GM12878 (cell line): ENCODE data around the gene ZNF32. TPM values are rescaled to one million over a fixed set of nuclear protein-coding genes. Genes with fewer than 3 reads are reported as not detected.

Experiments used
- ATAC-seq: fragments of 200-7000 bp; cut with Tn5 transposase; 3 replicates; pipeline ENCODE4 v1.9.1; 2020; ENCODE audit warnings: mild to moderate bottlenecking, moderate library complexity
- BruUV-seq: library from RNA; stranded (reverse); fragments of 400-500 nt; replicated peaks from 2 replicates; lab custom pipeline; 2021; lab: Mats Ljungman, UMichigan
- CTCF ChIA-PET: fragments of 300-600 bp; sonication (Branson Sonifier 250); formaldehyde crosslinking; extraction: SDS; loops from one replicate; lab custom pipeline; 2021; ENCODE audit warnings: inconsistent platforms; lab: Yijun Ruan, JAX
- POLR2A ChIA-PET: fragments of 350-600 bp; formaldehyde crosslinking; extraction: SDS; loops from one replicate; lab custom pipeline; 2021; ENCODE audit warnings: inconsistent platforms; lab: Charles Lee
- RAD21 ChIA-PET: fragments of 300-600 bp; sonication (Branson Sonifier 250); formaldehyde crosslinking; loops from one replicate; lab custom pipeline; 2023; ENCODE audit warnings: antibody characterized with exemption; ENCODE audit not compliant: unreplicated experiment; lab: Charles Lee
- SMC1A ChIA-PET: fragments of 300-600 bp; sonication (Branson Sonifier 250); formaldehyde crosslinking; loops from one replicate; lab custom pipeline; 2023; ENCODE audit not compliant: unreplicated experiment, uncharacterized antibody; lab: Charles Lee
- DNase-seq: peaks from one replicate; pipeline ENCODE4 v3.0.0-alpha.2; 2011; ENCODE audit warnings: low read depth, low spot score
- FAIRE-seq: peaks from 3 replicates; lab custom pipeline; 2011; peaks lifted over from hg19 to GRCh38; lab: Jason Lieb, UNC
- H2AFZ ChIP-seq: 2 replicates; pipeline ENCODE4 v1.6.0; 2011; ENCODE audit warnings: low read depth, low read length, control low read depth; ENCODE audit not compliant: control insufficient read depth
- H3K27ac ChIP-seq: 2 replicates; pipeline ENCODE4 v1.5.1; 2011; ENCODE audit warnings: control low read depth; ENCODE audit not compliant: control insufficient read depth, insufficient read depth
- H3K27me3 ChIP-seq, 2 experiments: replicated peaks in 1 of 2; 2 replicates each; pipeline versions ENCODE4 v1.6.0 to v1.6.1; 2011; ENCODE audit warnings: low read length in 1 of 2; ENCODE audit not compliant: control insufficient read depth in 2 of 2, insufficient read depth in 2 of 2
- H3K36me3 ChIP-seq, 2 experiments: 2 replicates each; pipeline ENCODE4 v1.5.1; 2011; ENCODE audit warnings: low read length in 1 of 2; ENCODE audit not compliant: control insufficient read depth in 2 of 2, insufficient read depth in 2 of 2
- H3K4me1 ChIP-seq: 2 replicates; pipeline ENCODE4 v1.6.1; 2011; ENCODE audit warnings: mild to moderate bottlenecking, low read length, moderate library complexity, mixed read lengths; ENCODE audit not compliant: control insufficient read depth, insufficient read depth
- H3K4me2 ChIP-seq: 2 replicates; pipeline ENCODE4 v1.6.0; 2011; ENCODE audit warnings: control low read depth; ENCODE audit not compliant: control insufficient read depth, insufficient read depth
- H3K4me3 ChIP-seq: fragments of 200-600 bp; sonication (generic); 2 replicates; pipeline ENCODE4 v1.5.1; 2016
- H3K79me2 ChIP-seq: 2 replicates; pipeline ENCODE4 v1.6.0; 2011; ENCODE audit warnings: low read length; ENCODE audit not compliant: control insufficient read depth, insufficient read depth
- H3K9ac ChIP-seq: 2 replicates; pipeline ENCODE4 v1.8.0; 2011; ENCODE audit warnings: low read length, control low read depth, mixed read lengths; ENCODE audit not compliant: control insufficient read depth, insufficient read depth
- H3K9me3 ChIP-seq: replicated peaks from 3 replicates; pipeline ENCODE4 v1.5.1; 2011; ENCODE audit warnings: mild to moderate bottlenecking, low read length; ENCODE audit not compliant: control insufficient read depth, insufficient read depth
- H4K20me1 ChIP-seq: 2 replicates; pipeline ENCODE4 v1.6.0; 2011; ENCODE audit not compliant: control insufficient read depth, insufficient read depth
- ATF3 ChIP-seq: IDR thresholded peaks from 2 replicates; pipeline ENCODE4 v1.6.1; 2011; ENCODE audit warnings: low read depth, mild to moderate bottlenecking, low read length, moderate library complexity, borderline replicate concordance; ENCODE audit errors: extremely low read depth
- BMI1 ChIP-seq: fragments of 450-650 bp; IDR thresholded peaks from 2 replicates; pipeline ENCODE4 v1.6.1; 2016; ENCODE audit warnings: mild to moderate bottlenecking, moderate library complexity, borderline replicate concordance
- CHD4 ChIP-seq: fragments of 200-600 bp; sonication (generic); IDR thresholded peaks from 2 replicates; pipeline ENCODE4 v1.6.1; 2016; ENCODE audit warnings: mild to moderate bottlenecking
- CTCF ChIP-seq, 3 experiments: IDR thresholded peaks in 2 of 3; conservative IDR thresholded peaks in 1 of 3; 2 replicates each; pipeline ENCODE4 v1.5.1; 2011; ENCODE audit warnings: low read depth in 3 of 3, low read length in 3 of 3, mild to moderate bottlenecking in 3 of 3, control low read depth in 2 of 3, moderate library complexity in 2 of 3, inconsistent platforms in 1 of 3, mixed read lengths in 1 of 3; ENCODE audit not compliant: control insufficient read depth in 2 of 3, insufficient read depth in 1 of 3; ENCODE audit errors: extremely low read depth in 1 of 3
- IKZF1 ChIP-seq: fragments of 450-650 bp; conservative IDR thresholded peaks from 2 replicates; pipeline ENCODE4 v1.6.1; 2017; ENCODE audit warnings: antibody characterized with exemption, mild to moderate bottlenecking
- IRF3 ChIP-seq: fragments of 450-650 bp; IDR thresholded peaks from 2 replicates; pipeline ENCODE4 v1.6.1; 2014; ENCODE audit warnings: mild to moderate bottlenecking
- RAD21 ChIP-seq: IDR thresholded peaks from 2 replicates; pipeline ENCODE4 v1.6.1; 2011; ENCODE audit warnings: mild to moderate bottlenecking, low read depth, low read length, moderate library complexity; ENCODE audit not compliant: insufficient read depth
- ZNF24 ChIP-seq: fragments of 450-650 bp; IDR thresholded peaks from 2 replicates; pipeline ENCODE4 v1.6.1; 2017; ENCODE audit warnings: antibody characterized with exemption, mild to moderate bottlenecking
- WGBS: methylation state at CpG from one replicate; pipeline ENCODE4 v1.1.6; 2016; ENCODE audit warnings: low lambda C conversion rate; ENCODE audit not compliant: insufficient replicate concordance, insufficient coverage; ENCODE audit errors: missing lambda C conversion rate; 5-methylcytosine and 5-hydroxymethylcytosine counted together
- in situ Hi-C: fragments of 300-500 bp; cut with MboI; formaldehyde crosslinking; loops from 9 replicates; pipeline ENCODE4 v1.14.3; 2018; ENCODE audit warnings: mixed read lengths
- intact Hi-C: fragments of 100-400 bp; cut with micrococcal nuclease; formaldehyde crosslinking; loops from one replicate; pipeline ENCODE4 v1.14.2; 2022; ENCODE audit not compliant: unreplicated experiment
- polyA plus RNA-seq, 11 experiments: library from polyadenylated mRNA; depleted of rRNA in 4 of 11; unstranded in 6 of 11; stranded (reverse) in 5 of 11; fragments of >200 nt; fragmentation: Nextera tagmentation in 4 of 11; fragmentation: Illumina TruSeq in 1 of 11; extraction: Ambion mirVana in 4 of 11; extraction: Trizol in 1 of 11; gene quantifications; 1 replicate in 1 of 11; 2 replicates in 10 of 11; pipeline versions ENCODE4 v1.2.1 to v1.2.3, GENCODE V29; 2011 to 2016; ENCODE audit warnings: inconsistent platforms in 2 of 11, missing spikeins in 2 of 11, low read depth in 1 of 11
- total RNA-seq, 4 experiments: library from RNA; depleted of rRNA in 3 of 4; stranded (reverse); fragments of >200 nt in 3 of 4; fragmentation: Illumina TruSeq in 1 of 4; extraction: Trizol in 1 of 4; gene quantifications; 2 replicates each; pipeline versions ENCODE4 v1.2.1 to v1.2.3, GENCODE V29; 2013 to 2021

Gene ZNF32
- total and polyA plus RNA-seq, 10 of the 15 experiments (the other 5 are each of a cell fraction or from before 2014, with no cell fraction given) = 1.9 to 23.0 (median 3.4) TPM

GRCh38 chr10:43684292-43684559 lies 35.5 kb upstream of the ZNF32 start:
- SMC1A ChIA-PET = no interaction called here

GRCh38 chr10:43683451-43684291 lies 35.0 kb upstream of the ZNF32 start:
- ChIA-PET SMC1A (interaction anchor here (0.5 to 1.2 kb wide), 3 partner anchors 10 to 501 kb away, joined by 3 read pairs; no protein-coding TSS in a partner anchor), POLR2A (no interaction called here), CTCF (interaction anchor here (0.6 to 2.1 kb wide), 10 partner anchors 10 to 1177 kb away, joined by 3 to 19 read pairs (median 3); no protein-coding TSS in a partner anchor), RAD21 (interaction anchor here (1.7 kb wide), 1 partner anchor 11 kb away, joined by 6 read pairs; no protein-coding TSS in a partner anchor)
- H3K9me3 ChIP-seq = no peaks in the 10 kb centered on the region; the same call in 2 of the 3 replicates
- H3K4me1 ChIP-seq = no peaks in the 10 kb centered on the region
- H3K27me3 ChIP-seq = no peaks in the 10 kb centered on the region
- H3K4me3 ChIP-seq = no peak overlapping the region
- ATAC-seq (peak; percentile 79), DNase-seq (no peak), FAIRE-seq (peak; percentile 47)
- no peaks in the 10 kb centered on the region for H3K36me3 ChIP-seq
- no peak overlapping the region for H3K27ac ChIP-seq
- in situ Hi-C loops = no loop called here
- no peaks in the 10 kb centered on the region for H3K79me2 ChIP-seq
- H3K9ac ChIP-seq = no peak overlapping the region
- H3K4me2 ChIP-seq = no peak overlapping the region
- no peak overlapping the region for H2AFZ ChIP-seq
- WGBS = 17% methylated on average over 10 of the region's 10 CpGs
- TF ChIP-seq RAD21 (0 out of 2 replicates have a peak, but pooled peaks have one; percentile 18), ATF3 (no peak), IRF3 (no peak), CTCF (IDR thresholded peaks at IDR 0.05 in 2 of 3, conservative IDR thresholded peaks at IDR 0.05 in 1 of 3; ENCODE audit: control insufficient read depth in 2 of 3, extremely low read depth in 1 of 3, insufficient read depth in 1 of 3, low read depth in 3 of 3, low read length in 3 of 3) (peak; percentile 41 to 62 (median 48))
- no peaks in the 10 kb centered on the region for H4K20me1 ChIP-seq
- no TSS peak for BruUV-seq
- intact Hi-C loops = no loop called here

More at GRCh38 chr10:43684292-43684559, 35.5 kb upstream of the ZNF32 start:
- no peak for TF ChIP-seq CHD4
- TF ChIP-seq ZNF24 = no peak
- TF ChIP-seq IKZF1 = no peak
- no peak for TF ChIP-seq BMI1
- Histone ChIP-seq H3K36me3 (no peaks in the 10 kb centered on the region), H3K27ac (no peak overlapping the region), H3K4me1 (no peaks in the 10 kb centered on the region), H3K27me3 (no peaks in the 10 kb centered on the region), H3K9ac (no peak overlapping the region), H3K9me3 (no peaks in the 10 kb centered on the region), H2AFZ (no peak overlapping the region), H3K4me3 (no peak overlapping the region), H3K79me2 (no peaks in the 10 kb centered on the region), H3K4me2 (no peak overlapping the region), H4K20me1 (no peaks in the 10 kb centered on the region)
- DNase-seq (no peak), ATAC-seq (no peak), FAIRE-seq (no peak)
- ChIA-PET CTCF (no interaction called here), POLR2A (no interaction called here), RAD21 (no interaction called here)
- no TSS peak for BruUV-seq
- in situ Hi-C loops = no loop called here
- intact Hi-C loops = no loop called here
